Fibroblast of peridontal ligament (primary cell): ENCODE measurements around the gene ABCB1.
"Not testable (repeated sequence)": the region's sequence is repeated elsewhere in the genome, so short reads cannot be mapped to it uniquely, and the experiment has no call there.

Experiments used
- DNase-seq: peaks from one replicate; pipeline ENCODE4 v3.0.0-alpha.2; 2010; ENCODE audit errors: extremely low read depth

ABCB1 gene

DNA sequence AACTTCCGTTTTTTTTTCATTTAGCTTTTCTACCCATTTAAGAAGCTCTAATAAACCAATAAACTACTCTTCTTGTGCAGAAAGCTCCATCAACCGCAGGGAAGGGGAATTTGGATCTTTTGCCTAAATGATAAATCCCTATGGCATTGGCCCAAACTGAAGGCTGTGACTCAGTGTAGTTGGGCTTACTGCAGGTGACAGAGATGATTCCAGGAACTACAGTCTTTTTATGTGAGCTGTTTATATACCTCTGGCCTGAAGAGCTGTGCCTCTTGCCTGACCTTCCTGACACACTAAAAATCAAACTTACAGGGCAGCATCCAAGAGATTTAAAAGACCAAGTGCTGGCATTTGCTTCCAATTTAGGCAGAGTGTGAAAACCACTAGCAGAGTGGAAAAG, 25.2 kb downstream of the ABCB1 start:
- no peak for DNase-seq

DNA sequence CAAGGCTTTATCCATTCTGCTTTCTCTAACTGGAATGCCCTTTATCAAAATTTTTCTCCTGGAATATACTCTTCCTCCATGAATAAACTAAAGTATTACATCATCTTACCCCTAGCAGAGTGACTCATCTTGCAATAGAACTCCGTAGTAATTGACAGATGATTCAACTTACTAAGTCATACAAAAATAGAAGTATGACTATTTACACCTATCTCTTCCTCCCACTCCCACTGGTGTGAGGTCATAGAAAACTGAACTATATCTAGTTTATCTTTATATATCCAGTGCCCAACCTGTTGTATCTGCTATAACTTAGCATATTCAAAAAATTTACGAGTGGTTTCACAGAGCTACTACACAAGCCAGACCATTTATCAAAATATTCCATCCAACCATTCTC, 26.1 kb downstream of the ABCB1 start:
- DNase-seq: peak; percentile 63

DNA sequence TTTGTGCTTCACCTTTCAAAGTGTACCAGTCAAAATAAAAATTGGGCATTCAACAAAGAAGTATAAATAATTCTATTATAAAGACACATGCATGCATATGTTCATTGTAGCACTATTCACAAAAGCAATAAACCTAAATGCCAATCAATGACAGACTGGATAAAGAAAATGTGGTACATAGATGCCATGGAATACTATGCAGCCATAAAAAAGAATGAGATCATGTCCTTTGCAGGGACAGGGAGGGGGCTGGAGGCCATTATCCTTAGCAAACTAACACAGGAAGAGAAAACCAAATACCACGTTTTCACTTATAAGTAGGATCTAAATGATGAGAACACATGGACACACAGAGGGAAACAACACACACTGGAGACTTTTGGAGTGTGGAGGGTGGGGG, 28.2 kb downstream of the ABCB1 start:
- not testable (repeated sequence) for DNase-seq

DNA sequence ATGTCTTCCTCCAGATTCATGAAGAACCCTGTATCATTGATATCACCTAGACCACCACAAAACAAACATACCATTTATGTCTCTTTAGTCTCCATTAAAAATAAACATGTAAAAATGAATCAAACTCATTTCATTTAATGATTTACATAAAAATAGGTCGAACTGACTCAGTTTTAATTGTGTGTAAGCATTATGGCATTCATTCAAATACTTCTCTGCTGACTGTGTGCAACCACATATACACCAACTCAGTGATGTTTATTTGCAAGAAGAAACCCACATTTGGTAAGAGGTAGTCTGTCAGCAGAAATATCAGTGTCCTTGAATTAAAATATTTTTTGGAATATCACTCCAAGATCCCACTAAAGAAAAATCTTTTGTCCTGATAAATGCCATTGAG, 30.5 kb downstream of the ABCB1 start:
- DNase-seq: peak; percentile 70

DNA sequence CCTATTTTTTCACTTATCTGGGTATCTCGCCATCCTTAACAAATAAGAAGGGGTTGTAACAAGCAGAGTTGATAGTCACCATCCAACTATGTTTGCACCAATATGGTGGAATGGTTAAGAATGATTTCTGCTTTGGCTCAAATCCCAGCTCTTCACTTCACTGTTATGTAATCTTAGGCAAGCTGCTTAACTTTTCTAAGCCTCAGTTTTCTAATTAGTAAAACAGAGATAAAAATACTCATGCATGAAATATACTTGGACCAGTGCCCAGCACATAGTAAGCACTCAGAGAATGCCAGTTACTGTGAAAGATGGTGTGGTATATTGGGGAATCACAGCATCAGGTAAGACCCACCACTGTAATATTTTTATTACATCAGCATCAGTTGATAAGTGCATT, 33.6 kb downstream of the ABCB1 start:
- DNase-seq: no peak

DNA sequence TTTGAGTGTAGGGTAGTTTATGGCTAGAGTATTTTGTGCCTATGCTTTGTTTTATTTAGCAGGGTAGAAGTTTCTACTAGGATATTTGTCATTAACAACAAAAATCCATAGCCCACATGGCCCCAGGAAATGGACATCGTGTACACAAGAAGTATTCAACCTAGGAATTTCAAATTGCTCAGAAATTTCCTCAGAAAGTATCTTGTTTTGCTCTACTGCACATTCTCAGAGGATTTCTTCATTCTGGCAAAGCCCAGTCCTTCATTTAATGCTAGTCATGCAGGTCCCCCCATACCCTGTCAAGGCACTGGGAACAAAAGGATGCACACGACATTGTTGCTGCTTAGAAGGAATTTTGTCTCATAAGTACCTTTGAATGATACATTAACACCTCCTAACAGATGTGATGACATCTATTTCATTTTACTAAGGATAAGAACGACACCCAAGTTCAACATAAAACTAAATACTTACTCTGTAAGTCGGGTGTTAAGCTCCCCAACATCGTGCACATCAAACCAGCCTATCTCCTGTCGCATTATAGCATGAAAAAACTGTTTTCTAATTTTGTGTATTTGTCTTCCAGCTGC, 34.3 kb downstream of the ABCB1 start:
- DNase-seq: no peak

DNA sequence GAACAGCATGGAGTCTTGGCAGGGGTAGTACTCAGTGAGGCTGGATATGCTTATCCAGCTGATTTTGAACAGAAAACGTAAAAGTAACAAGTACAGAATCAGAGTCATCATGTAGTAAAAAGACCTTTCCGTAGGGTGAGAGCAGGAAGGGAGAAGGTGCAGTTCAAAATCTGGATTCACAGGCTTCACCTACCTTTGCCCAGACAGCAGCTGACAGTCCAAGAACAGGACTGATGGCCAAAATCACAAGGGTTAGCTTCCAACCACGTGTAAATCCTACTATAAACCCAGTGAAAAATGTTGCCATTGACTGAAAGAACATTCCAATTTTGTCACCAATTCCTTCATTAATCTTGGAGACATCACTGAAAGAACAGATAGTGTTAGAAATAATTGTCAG, 34.8 kb downstream of the ABCB1 start:
- DNase-seq: no peak

DNA sequence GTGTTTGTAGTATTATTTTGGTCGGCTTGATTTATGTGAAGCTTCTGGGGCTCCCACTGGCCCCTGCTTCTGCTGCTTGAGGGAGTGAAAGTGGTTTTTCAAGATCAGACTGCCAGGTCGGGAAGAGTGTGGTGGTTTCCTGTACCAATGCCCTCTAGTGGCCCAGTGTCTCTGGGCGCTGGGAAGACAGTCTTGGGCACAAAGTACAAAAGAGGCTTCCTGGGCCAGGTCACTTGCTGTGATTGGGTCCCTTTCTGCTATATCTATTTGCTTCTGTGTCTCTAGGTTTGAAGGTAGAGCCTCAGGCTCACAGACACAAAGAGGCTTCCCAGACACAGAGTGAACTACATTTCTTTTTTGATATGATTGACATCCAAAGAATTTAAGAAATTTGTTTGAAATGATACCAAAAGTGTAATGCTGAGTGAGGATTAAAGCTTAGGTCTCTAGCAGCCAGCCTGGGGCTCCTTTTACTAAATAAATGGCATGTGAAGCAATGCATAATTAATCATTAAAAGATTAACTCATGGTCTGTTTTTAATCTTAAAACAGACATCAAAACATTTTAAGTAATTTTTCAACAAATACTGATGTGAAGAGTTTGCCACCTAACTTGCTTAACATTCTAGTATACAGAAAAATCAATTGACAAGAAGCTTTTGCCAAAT, 36.3 kb downstream of the ABCB1 start:
- peak; percentile 7 for DNase-seq

DNA sequence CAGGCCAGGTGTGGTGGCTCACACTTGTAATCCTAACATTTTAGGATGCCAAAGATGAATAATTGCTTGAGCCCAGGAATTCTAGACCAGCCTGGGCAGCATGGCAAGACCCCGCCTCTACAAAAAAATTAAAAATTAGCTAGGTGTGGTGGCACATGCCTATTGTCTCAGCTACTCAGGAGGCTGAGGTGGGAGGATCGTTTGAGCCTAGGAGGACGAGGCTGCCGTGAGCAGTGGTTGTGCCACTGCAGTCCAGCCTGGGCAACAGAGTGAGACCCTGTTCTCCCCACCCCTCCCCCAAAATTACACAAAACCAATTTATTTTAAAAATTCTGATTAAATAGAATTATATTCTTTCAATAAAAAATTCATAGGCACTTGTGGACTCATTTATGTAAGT, 39.0 kb downstream of the ABCB1 start:
- no peak for DNase-seq

DNA sequence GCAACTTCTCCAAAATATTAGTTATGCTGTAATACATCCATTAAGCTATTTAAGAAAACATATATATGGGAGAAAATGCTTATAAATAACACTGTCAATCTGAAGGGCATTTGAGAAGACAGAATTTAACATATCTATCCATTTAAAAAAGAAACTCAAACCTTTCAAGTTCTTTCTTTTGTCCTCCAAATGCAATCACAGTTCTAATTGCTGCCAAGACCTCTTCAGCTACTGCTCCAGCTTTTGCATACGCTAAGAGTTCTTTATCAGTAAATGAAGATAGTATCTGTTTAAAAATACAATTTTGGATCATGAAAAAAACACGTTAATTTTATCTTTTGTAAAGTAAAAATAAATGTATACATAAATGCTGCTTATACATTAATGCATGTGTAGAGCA, 39.6 kb downstream of the ABCB1 start:
- no peak for DNase-seq

DNA sequence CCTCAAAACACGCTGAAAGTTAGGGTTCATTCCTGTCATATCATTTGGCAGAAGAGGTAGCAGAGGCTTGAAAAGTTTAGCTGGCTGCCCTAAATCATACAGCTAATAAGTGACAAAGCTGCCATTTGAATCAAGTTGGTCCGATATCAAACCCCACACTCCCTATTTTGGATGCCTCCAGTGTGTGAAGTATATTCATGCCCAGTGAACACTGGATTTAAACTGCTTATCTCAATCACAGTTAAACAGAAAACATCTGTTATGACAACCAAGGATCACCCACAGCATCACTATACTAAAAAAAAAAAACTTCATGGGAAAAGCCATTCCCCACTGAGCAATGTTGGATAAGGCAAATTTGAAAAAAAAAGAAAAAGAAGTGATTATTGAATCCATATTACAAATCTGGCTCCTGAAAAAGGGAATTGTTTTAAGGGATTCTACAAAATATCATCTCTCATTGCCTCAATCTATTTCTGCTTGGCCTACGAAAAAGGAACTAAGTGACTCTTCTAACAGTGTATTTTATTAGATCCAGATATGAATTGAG, 48.3 kb downstream of the ABCB1 start:
- no peak for DNase-seq

DNA sequence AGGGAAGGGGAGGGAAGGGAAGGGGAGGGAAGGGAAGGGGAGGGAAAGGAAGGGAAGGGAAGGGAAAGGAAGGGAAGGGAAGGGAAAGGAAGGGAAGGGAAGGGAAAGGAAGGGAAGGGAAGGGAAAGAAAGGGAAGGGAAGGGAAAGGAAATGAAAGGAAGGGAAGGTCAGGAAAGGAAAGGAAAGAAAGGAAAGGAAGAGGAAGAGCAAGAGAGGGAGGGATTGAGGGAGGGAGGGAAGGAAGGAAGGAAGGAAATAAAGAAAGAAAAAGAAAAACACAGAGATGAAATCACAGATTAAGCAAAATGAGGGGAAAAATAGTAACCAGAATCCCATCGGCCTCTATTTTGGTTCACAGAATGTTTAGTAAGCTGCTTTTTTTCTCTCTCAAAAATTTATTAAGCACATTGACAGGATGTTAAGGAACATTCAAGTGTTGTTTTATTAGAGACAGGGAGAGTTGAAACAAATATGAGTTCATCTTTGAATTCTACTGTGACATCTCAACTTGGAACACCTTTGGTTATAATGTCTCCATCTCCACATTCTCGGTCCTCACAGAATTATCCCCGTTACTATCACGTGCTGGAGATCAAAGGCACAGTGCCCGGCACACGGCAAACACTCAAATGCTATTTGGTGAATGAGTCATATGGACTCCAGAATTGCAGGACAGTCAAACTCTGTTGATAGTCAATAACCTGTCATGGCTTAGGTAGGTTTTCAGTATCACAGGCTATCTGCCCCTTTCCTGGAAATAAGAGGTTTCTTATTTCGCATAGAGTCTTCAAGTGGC, 52.4 kb downstream of the ABCB1 start:
- DNase-seq: no peak

DNA sequence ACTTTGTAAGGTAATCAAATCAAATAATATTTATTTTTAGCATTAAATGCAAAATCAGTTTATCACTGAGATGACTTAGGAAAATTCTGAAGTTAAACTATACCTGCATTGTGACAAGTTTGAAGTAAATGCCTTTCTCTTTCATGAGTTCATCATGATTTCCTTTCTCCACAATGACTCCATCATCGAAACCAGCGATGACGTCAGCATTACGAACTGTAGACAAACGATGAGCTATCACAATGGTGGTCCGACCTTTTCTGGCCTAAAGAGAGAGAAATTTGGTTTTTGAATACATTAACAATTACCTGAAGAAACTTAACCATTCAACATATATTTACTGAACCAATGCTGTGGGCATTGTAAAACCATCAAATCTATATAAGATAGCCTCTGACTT, 54.9 kb downstream of the ABCB1 start:
- no peak for DNase-seq

DNA sequence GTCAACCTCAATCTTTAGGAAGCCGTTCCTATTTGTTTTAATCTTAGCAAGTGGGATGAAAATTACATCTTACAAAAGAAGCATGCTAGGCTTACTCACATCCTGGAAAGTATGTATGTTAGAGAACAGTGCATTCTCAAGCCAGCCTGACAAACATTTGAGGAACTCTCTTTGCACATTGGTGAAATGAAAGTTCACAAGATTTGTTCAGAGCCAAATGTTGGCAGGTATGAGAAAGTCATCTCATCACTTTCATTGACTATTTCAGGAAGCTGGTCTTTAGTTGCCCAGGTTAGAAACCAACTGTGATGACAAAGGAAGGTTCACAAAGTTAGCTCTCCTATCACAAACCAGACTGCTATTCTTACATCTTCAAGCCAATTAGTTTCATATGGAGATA, 57.1 kb downstream of the ABCB1 start:
- DNase-seq: no peak

DNA sequence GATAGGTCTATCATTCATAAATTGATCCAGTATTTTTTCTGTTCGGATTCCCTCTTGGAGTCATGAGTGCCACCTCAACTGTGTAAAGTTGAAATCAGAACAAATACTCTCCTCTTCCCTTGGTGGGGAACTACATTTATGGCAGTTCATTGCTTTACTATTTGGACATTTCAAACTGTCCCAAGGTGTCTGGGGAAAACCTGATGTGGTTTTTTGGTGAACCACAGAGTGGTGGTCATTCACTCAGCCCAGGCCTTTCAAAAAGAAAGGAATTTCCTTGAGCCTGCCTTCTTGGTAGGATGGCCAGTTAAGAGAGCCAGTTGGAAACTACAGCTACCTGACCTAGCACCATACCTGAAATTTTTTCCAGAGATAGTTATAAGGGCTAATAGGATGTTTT, 59.0 kb downstream of the ABCB1 start:
- no peak for DNase-seq

DNA sequence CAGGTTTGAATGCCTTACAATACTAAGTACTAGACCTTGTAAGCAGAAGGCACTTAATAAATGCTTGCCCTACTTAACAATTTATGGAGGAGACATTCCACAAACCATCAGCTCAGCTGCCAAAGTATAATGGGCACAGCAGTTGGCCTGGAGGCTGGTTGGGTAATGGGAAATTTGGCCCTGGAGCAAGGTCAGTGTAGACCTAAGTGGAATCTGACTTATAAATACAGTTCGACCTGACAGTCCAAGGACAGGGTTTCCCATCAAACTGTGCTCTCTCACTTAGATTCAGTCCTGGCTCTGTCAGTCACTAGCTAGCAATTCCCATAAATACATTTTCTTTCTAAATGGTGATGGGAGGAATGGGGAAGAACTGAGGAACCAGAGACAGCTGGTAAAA, 62.6 kb downstream of the ABCB1 start:
- no peak for DNase-seq

DNA sequence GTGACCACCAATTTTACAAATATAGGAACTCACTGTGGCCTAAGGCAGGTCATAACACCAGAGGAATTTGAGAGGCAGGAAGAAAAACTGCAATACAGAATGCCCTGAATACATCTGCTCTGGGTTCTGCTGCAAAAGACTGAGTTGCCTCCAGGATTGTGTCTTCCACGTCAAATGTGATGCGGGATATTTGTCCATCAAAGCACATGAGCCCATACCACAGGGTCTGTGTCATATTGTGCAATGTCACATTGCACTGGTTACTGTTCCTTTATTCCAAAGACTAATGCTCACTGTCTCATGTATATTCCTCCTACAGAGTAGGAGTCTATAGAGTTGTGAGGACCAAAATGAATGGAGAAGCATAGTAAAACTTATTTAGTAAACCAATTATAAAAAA, 66.6 kb downstream of the ABCB1 start:
- DNase-seq: no peak

DNA sequence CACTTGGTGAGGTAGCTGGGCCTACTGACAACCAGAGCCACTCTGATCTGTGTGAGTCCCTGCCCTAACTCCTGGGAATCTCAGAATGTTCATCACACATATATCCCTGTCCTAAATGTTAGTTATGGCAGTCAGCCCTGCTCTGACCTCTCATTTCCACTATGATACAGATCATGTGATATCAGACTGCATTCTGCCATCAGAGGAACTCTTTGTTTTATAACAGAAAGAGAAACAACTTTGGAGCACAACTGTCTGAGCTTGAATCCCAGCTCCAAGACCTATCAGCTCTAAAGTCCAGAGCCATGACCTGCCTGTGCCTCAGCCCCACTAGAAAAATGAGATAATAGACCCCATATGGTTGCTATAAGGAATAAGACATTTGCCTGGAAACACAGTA, 70.6 kb downstream of the ABCB1 start:
- DNase-seq: no peak

DNA sequence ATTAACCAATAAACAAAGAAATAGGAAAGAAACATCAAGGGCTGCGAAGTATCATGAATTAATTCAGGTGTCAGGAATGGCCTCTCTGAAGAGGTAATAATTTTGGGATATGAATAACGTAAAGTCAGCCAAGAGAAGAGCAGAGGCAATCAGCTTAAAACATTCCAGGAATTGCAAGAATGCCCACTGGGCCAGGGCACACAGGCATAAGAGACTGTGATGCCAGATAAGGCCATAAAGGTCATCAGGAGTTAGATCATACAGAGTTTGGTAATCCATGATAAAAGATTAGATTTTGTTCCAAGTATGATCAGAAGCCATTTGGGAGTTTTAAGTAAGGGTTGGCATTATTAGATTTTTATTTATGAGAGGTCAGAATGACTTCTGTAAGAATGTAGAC, 72.0 kb downstream of the ABCB1 start:
- no peak for DNase-seq

DNA sequence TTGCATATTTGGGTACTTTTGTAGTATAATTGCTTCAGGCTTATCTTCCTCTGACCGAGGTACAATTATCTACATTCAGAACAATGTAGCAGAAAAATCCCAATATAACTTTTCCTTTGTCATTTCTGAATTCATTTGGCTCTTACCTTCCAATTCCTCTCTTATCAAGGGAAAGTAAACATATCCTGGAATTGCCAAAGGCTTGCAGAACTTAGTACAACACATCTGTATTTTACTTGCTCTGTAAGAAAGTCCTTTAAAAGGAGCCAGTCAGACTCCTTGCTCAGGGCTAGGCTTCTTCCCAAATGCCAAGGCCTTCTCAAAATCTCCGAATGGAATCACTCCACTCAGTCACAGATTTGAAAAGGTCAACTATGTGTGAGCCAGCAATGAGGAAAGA, 81.9 kb downstream of the ABCB1 start:
- no peak for DNase-seq

DNA sequence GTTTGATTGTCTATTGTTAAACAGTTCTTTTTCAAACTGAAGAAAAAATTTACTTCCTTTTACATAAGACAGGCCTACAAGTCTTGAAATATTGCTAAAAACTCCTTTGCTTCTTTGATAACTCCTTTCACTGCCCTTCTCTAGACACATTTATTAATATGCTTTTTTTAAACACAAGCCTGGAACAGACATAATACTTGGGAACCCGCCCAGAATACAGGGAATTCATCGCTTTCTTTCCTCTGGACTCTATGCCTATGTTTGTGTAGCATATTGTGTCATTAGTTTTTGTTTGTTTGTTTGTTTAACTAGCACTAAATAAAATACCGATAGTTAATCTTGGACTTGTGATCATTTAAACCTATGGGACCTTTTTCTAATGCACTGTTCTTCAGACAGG, 82.8 kb downstream of the ABCB1 start:
- DNase-seq: no peak

DNA sequence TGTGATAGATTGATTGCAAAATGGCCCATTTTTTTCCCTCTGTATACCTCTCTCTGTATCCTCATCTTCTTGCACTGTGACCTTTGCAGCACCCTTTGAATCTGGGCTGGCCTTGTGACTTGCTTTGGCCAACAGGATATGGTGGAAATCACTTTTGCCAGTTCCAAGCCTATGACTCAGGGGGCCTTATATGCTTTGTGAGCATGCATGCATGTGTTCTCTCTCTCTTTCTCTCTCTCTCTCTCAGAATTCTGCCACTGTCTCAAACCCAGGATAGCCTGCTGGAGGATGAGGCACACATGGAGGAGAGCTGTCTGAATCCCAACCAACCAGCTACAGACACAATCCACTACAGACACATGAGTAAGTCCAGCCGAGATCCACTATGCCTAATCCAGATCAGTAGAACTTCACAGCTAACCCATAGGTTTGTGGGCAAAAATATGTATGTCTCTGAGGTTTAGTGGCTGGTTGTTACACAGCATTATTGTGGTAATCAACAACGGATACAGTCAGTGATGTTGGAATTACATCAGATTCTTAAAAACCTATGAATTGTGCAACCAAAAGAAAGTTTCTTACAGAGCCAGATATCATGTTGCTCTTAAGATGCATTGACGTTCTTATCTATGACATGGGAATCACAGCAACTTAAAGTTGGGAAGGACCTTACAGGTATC, 83.4 kb downstream of the ABCB1 start:
- DNase-seq: peak; percentile 67
